Mammary epithelial cell (primary cell): ENCODE data around the gene FCN1.

Source experiments
- CTCF ChIP-seq, 2 donors: IDR thresholded peaks in 1 of 2; conservative IDR thresholded peaks in 1 of 2; 2 replicates each; pipeline ENCODE4 v1.5.1; 2011 to 2012; ENCODE audit warnings: inconsistent platforms in 2 of 2, low read length in 2 of 2, mild to moderate bottlenecking in 2 of 2, control low read depth in 1 of 2, low read depth in 1 of 2; ENCODE audit not compliant: insufficient read depth in 1 of 2; ENCODE audit errors: extremely low read depth in 1 of 2
- EZH2 ChIP-seq: IDR thresholded peaks from 2 replicates; pipeline ENCODE4 v1.6.1; 2012; ENCODE audit warnings: low read length, inconsistent platforms, borderline replicate concordance

- TF ChIP-seq CTCF (conservative IDR thresholded peaks at IDR 0.05 in 1 of 2, IDR thresholded peaks at IDR 0.05 in 1 of 2; ENCODE audit: extremely low read depth in 1 of 2, insufficient read depth in 1 of 2, low read depth in 1 of 2, low read length in 2 of 2) (no peak), EZH2 (no peak)
Observed at GRCh38 chr9:134932171-134932570, 14.5 kb upstream of the FCN1 start.
